MCF 10A (cell line): ENCODE measurements around the gene LRBA. TPM values are rescaled to one million over a fixed set of nuclear protein-coding genes. Genes with fewer than 3 reads are reported as not detected.

Experiments
- BruUV-seq: library from RNA; stranded (reverse); fragments of 400-500 nt; replicated peaks from 2 replicates; lab custom pipeline; 2021; lab: Mats Ljungman, UMichigan
- CTCF ChIA-PET: fragments of 300-600 bp; sonication (Branson Sonifier 250); formaldehyde crosslinking; extraction: SDS; loops from one replicate; lab custom pipeline; 2021; ENCODE audit warnings: antibody characterized with exemption, inconsistent platforms; lab: Yijun Ruan, JAX
- POLR2A ChIA-PET: fragments of 300-600, 350-650 bp; sonication (Branson Sonifier 250); formaldehyde crosslinking; extraction: SDS; loops from one replicate; lab custom pipeline; 2020; ENCODE audit warnings: antibody characterized with exemption, inconsistent platforms; lab: Yijun Ruan, JAX
- DNase-seq: peaks from one replicate; pipeline ENCODE4 v3.0.0-alpha.2; 2018; ENCODE audit not compliant: unreplicated experiment
- H3K27ac Mint-ChIP-seq: one replicate; pipeline ENCODE4 v1.8.0; 2022; ENCODE audit warnings: mild to moderate bottlenecking, low read depth, mixed read lengths; ENCODE audit not compliant: unreplicated experiment
- H3K27me3 Mint-ChIP-seq: one replicate; pipeline ENCODE4 v1.8.0; 2022; ENCODE audit warnings: mixed read lengths; ENCODE audit not compliant: insufficient read depth, unreplicated experiment
- H3K36me3 Mint-ChIP-seq: one replicate; pipeline ENCODE4 v1.8.0; 2022; ENCODE audit warnings: mild to moderate bottlenecking, moderate library complexity, mixed read lengths; ENCODE audit not compliant: insufficient read depth, unreplicated experiment
- H3K4me1 Mint-ChIP-seq: one replicate; pipeline ENCODE4 v1.8.0; 2022; ENCODE audit warnings: mixed read lengths; ENCODE audit not compliant: insufficient read depth, unreplicated experiment
- H3K4me3 Mint-ChIP-seq: one replicate; pipeline ENCODE4 v1.8.0; 2022; ENCODE audit warnings: mild to moderate bottlenecking, moderate library complexity, mixed read lengths; ENCODE audit not compliant: unreplicated experiment
- H3K9me3 Mint-ChIP-seq: one replicate; pipeline ENCODE4 v1.8.0; 2022; ENCODE audit warnings: mixed read lengths; ENCODE audit not compliant: unreplicated experiment
- intact Hi-C: fragments of 100-400 bp; cut with micrococcal nuclease; formaldehyde crosslinking; loops from 2 replicates; pipeline ENCODE4 v1.14.1; 2022
- total RNA-seq: library from RNA; stranded (reverse); gene quantifications from 2 replicates; pipeline ENCODE4 v1.2.3, GENCODE V29; 2022
- TF ChIP-seq, protein P1 (sequence below): fragments of 200-600 bp; IDR thresholded peaks from one replicate; pipeline ENCODE4 v1.8.0; 2022; ENCODE audit warnings: antibody characterized with exemption, mild to moderate bottlenecking; ENCODE audit not compliant: unreplicated experiment

LRBA gene
- total RNA-seq, 1 experiment from 2014 or later = 64.5 TPM

DNA sequence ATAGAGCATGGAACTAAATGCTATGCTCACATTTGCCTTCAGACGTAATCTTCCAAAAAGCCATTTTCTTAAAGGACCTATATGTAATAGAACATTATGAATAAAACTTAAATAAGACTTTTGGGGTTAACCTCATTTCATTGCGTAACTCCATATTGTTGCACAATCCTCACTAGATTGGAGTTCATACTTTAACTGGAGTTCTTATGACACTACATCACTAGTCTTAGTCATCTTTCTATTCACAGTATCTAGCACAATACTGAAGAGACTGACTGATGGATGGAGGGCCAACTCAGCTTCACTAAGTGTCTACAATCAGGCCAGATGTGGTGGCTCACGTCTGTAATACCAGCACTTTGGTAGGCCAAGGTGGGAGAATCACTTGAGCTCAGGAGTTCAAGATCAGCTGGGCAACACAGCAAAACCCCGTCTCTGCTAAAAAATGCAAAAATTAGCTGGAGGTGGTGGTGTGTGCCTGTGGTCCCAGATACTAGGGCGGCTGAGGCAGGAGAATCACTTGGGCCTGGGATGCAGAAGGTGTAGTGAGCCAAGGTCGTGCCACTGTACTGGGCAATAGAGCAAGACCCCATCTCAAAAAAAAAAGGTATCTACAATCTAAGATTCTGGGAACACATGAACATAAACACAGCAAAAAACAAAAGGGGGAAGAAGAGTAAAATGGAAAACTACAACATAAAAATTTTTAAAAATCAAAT is 513.9 kb downstream of the LRBA start:
- DNase-seq = peak; percentile 89
- peaks cover 18% of the 10 kb centered on the region for H3K36me3 Mint-ChIP-seq
- ChIA-PET POLR2A (interaction anchor here (0.5 kb wide), 1 partner anchor 324 kb away, joined by 3 read pairs; no protein-coding TSS in a partner anchor), CTCF (interaction anchor here (0.8 kb wide), 1 partner anchor 8 kb away, joined by 3 read pairs; no protein-coding TSS in a partner anchor)
- no peak overlapping the region for H3K4me3 Mint-ChIP-seq
- peaks cover 9% of the 10 kb centered on the region for H3K4me1 Mint-ChIP-seq
- TF ChIP-seq, protein P1, sequence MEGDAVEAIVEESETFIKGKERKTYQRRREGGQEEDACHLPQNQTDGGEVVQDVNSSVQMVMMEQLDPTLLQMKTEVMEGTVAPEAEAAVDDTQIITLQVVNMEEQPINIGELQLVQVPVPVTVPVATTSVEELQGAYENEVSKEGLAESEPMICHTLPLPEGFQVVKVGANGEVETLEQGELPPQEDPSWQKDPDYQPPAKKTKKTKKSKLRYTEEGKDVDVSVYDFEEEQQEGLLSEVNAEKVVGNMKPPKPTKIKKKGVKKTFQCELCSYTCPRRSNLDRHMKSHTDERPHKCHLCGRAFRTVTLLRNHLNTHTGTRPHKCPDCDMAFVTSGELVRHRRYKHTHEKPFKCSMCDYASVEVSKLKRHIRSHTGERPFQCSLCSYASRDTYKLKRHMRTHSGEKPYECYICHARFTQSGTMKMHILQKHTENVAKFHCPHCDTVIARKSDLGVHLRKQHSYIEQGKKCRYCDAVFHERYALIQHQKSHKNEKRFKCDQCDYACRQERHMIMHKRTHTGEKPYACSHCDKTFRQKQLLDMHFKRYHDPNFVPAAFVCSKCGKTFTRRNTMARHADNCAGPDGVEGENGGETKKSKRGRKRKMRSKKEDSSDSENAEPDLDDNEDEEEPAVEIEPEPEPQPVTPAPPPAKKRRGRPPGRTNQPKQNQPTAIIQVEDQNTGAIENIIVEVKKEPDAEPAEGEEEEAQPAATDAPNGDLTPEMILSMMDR = no peak
- peaks cover 8% of the 10 kb centered on the region for H3K9me3 Mint-ChIP-seq
- intact Hi-C loops = no loop called here
- H3K27me3 Mint-ChIP-seq = no peaks in the 10 kb centered on the region
- no TSS peak for BruUV-seq
- H3K27ac Mint-ChIP-seq = no peak overlapping the region

DNA sequence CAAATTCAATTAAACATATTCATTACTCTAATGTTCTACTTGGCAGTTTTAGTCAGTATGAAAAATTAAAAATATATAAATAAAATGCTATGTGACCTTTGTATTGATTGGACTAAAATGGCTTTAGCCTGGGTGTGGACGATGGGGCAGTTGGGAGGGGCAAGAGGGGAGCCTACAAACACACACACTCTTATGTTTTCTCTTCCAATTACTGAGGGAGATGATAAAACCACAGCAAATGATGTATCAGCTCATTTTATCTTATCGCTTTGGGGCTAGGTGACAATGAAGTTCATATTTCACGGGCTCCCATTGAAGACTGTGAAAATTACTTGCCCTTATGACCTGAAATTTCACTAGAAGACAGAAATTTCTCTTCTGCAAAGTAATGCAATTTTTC is 517.5 kb downstream of the LRBA start:
- BruUV-seq = no TSS peak
- intact Hi-C loops = no loop called here
- ChIA-PET POLR2A (interaction anchor here (1.0 to 1.1 kb wide), 2 partner anchors 20 to 28 kb away, joined by 3 read pairs; no protein-coding TSS in a partner anchor), CTCF (interaction anchor here (0.7 kb wide), 1 partner anchor 225 kb away, joined by 3 read pairs; no protein-coding TSS in a partner anchor)
- Mint-ChIP-seq H3K36me3 (peaks cover 8% of the 10 kb centered on the region), H3K9me3 (no peaks in the 10 kb centered on the region), H3K27me3 (no peaks in the 10 kb centered on the region), H3K4me3 (no peak overlapping the region), H3K27ac (no peak overlapping the region), H3K4me1 (peaks cover 9% of the 10 kb centered on the region)
- TF ChIP-seq, protein P1 = no peak
- no peak for DNase-seq

DNA sequence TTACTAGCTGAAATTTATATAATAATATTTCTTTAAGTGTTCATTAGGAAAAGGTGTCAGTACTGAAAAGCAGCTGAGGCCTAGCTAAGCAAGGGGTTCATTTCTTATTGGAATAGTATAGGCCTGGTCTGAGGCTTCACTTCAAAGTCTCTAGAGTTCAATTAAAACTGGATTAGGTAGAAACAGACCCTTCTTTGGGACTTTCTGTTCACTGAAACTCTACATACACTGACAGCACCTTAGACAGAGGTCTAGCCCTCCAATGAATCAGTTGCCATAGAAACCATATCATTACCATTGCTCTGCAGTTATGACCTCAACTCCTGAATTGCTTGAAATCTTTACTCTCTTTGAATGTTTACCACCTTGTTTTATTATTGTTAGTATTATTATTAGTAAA is 519.5 kb downstream of the LRBA start:
- H3K36me3 Mint-ChIP-seq = no peaks in the 10 kb centered on the region
- H3K27ac Mint-ChIP-seq = no peak overlapping the region
- ChIA-PET CTCF (interaction anchor here (0.7 kb wide), 1 partner anchor 304 kb away, joined by 4 read pairs; no protein-coding TSS in a partner anchor), POLR2A (interaction anchor here (1.3 kb wide), 1 partner anchor 25 kb away, joined by 3 read pairs; no protein-coding TSS in a partner anchor)
- no peaks in the 10 kb centered on the region for H3K27me3 Mint-ChIP-seq
- intact Hi-C loops = no loop called here
- BruUV-seq = no TSS peak
- no peaks in the 10 kb centered on the region for H3K9me3 Mint-ChIP-seq
- DNase-seq = no peak
- TF ChIP-seq, protein P1 = no peak
- no peaks in the 10 kb centered on the region for H3K4me1 Mint-ChIP-seq
- no peak overlapping the region for H3K4me3 Mint-ChIP-seq

DNA sequence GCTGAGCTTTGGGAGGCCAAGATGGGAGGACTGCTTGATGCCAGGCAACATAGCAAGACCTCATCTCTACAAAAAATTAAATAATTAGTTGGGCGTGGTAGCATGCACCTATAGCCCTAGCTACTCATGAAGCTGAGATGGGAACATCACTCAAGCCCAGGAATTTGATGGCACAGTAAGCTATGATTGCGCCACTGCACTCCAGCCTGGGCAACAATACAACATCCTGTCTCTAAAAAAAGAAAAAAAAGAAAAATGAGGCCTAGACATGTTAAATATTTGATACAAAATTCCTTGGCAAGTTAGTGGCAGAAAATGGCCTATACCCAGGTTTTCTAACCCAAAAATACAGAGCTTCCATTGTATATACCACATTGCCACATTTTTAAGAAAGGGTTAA is 521.2 kb downstream of the LRBA start:
- H3K36me3 Mint-ChIP-seq = no peaks in the 10 kb centered on the region
- DNase-seq = peak; percentile 51
- no TSS peak for BruUV-seq
- ChIA-PET POLR2A (interaction anchor here (0.6 to 0.9 kb wide), 3 partner anchors 48 to 287 kb away, joined by 3 read pairs; no protein-coding TSS in a partner anchor), CTCF (no interaction called here)
- no peak overlapping the region for H3K27ac Mint-ChIP-seq
- TF ChIP-seq, protein P1 = no peak
- H3K4me3 Mint-ChIP-seq = no peak overlapping the region
- intact Hi-C loops = no loop called here
- no peaks in the 10 kb centered on the region for H3K4me1 Mint-ChIP-seq
- no peaks in the 10 kb centered on the region for H3K27me3 Mint-ChIP-seq
- H3K9me3 Mint-ChIP-seq = no peaks in the 10 kb centered on the region
